Keratinocyte (primary cell): ENCODE data around the gene LIG4. TPM values are rescaled to one million over a fixed set of nuclear protein-coding genes. Genes with fewer than 3 reads are reported as not detected.

Experiments
- DNase-seq: peaks from one replicate; pipeline ENCODE4 v3.0.0-alpha.2; 2011; ENCODE audit warnings: low read depth, missing footprints, low spot score
- FAIRE-seq: peaks from 2 replicates; lab custom pipeline; 2011; peaks lifted over from hg19 to GRCh38; lab: Jason Lieb, UNC
- H2AFZ ChIP-seq: 2 replicates; pipeline ENCODE4 v1.6.0; 2012; ENCODE audit warnings: low read length, control low read depth, inconsistent platforms; ENCODE audit not compliant: control insufficient read depth
- H3K27ac ChIP-seq: 2 replicates; pipeline ENCODE4 v1.5.1; 2011; ENCODE audit warnings: low read length; ENCODE audit not compliant: control insufficient read depth, insufficient read depth
- H3K27me3 ChIP-seq: 3 replicates; pipeline ENCODE4 v1.6.0; 2011; ENCODE audit warnings: low read length; ENCODE audit not compliant: control insufficient read depth, insufficient read depth; ENCODE audit errors: extremely low read depth
- H3K36me3 ChIP-seq, 2 experiments: 2 replicates in 1 of 2; 3 replicates in 1 of 2; pipeline ENCODE4 v1.5.1; 2011; ENCODE audit warnings: low read length in 2 of 2, mild to moderate bottlenecking in 1 of 2; ENCODE audit not compliant: control insufficient read depth in 2 of 2, insufficient read depth in 2 of 2; ENCODE audit errors: extremely low read depth in 1 of 2
- H3K4me1 ChIP-seq: 3 replicates; pipeline ENCODE4 v1.5.1; 2011; ENCODE audit warnings: low read length; ENCODE audit not compliant: control insufficient read depth, insufficient read depth; ENCODE audit errors: extremely low read depth
- H3K4me2 ChIP-seq: 3 replicates; pipeline ENCODE4 v1.6.0; 2011; ENCODE audit warnings: low read depth, low read length; ENCODE audit not compliant: control insufficient read depth, insufficient read depth; ENCODE audit errors: extremely low read depth
- H3K4me3 ChIP-seq, 3 experiments: fragments of 200-600 bp in 1 of 3; sonication (generic) in 1 of 3; 2 replicates in 2 of 3; 3 replicates in 1 of 3; pipeline ENCODE4 v1.5.1; 2011 to 2016; ENCODE audit warnings: low read length in 3 of 3, mild to moderate bottlenecking in 3 of 3, control low read depth in 2 of 3, inconsistent platforms in 1 of 3, low read depth in 1 of 3, mixed read lengths in 1 of 3, mixed run types in 1 of 3, moderate library complexity in 1 of 3; ENCODE audit not compliant: control insufficient read depth in 2 of 3, insufficient read depth in 2 of 3; ENCODE audit errors: extremely low read depth in 1 of 3
- H3K79me2 ChIP-seq: 2 replicates; pipeline ENCODE4 v1.6.0; 2012; ENCODE audit warnings: low read length; ENCODE audit not compliant: control insufficient read depth, insufficient read depth
- H3K9ac ChIP-seq: 3 replicates; pipeline ENCODE4 v1.6.0; 2011; ENCODE audit warnings: low read length; ENCODE audit not compliant: control insufficient read depth, insufficient read depth; ENCODE audit errors: extremely low read depth
- H3K9me1 ChIP-seq: 3 replicates; pipeline ENCODE4 v1.6.0; 2011; ENCODE audit warnings: low read length; ENCODE audit not compliant: control insufficient read depth, insufficient read depth; ENCODE audit errors: extremely low read depth
- H3K9me3 ChIP-seq: 2 replicates; pipeline ENCODE4 v1.5.1; 2012; ENCODE audit warnings: low read depth, low read length; ENCODE audit not compliant: control insufficient read depth
- H4K20me1 ChIP-seq: 3 replicates; pipeline ENCODE4 v1.6.0; 2011; ENCODE audit warnings: low read length; ENCODE audit not compliant: control insufficient read depth, insufficient read depth; ENCODE audit errors: extremely low read depth
- CTCF ChIP-seq, 3 experiments: IDR thresholded peaks in 1 of 3; conservative IDR thresholded peaks in 1 of 3; optimal IDR thresholded peaks in 1 of 3; 2 replicates in 2 of 3; 3 replicates in 1 of 3; pipeline versions ENCODE3 to v1.5.1; 2011; ENCODE audit warnings: low read length in 3 of 3, mild to moderate bottlenecking in 3 of 3, moderate library complexity in 2 of 3, control low read depth in 1 of 3, inconsistent platforms in 1 of 3; ENCODE audit not compliant: insufficient read depth in 2 of 3; ENCODE audit errors: extremely low read depth in 1 of 3
- EZH2 ChIP-seq: IDR thresholded peaks from one replicate; pipeline ENCODE4 v1.6.1; 2012; ENCODE audit warnings: inconsistent platforms, mild to moderate bottlenecking, low read length, moderate library complexity
- dilution Hi-C: fragments of 300-500 bp; cut with MboI; formaldehyde crosslinking; loops from one replicate; pipeline ENCODE4 v1.7.0; 2020; ENCODE audit warnings: low sequenced_read_pairs; ENCODE audit not compliant: extremely low pct_ligation_motif_present
- polyA plus RNA-seq, 5 experiments: library from polyadenylated mRNA; depleted of rRNA in 3 of 5; stranded (reverse) in 3 of 5; stranded (forward) in 1 of 5; unstranded in 1 of 5; fragments of >200 nt; gene quantifications; 1 replicate in 1 of 5; 2 replicates in 3 of 5; 3 replicates in 1 of 5; pipeline versions ENCODE4 v1.2.1 to v1.2.3, GENCODE V29; 2011 to 2012; ENCODE audit warnings: missing spikeins in 2 of 5, low read depth in 1 of 5, low replicate concordance in 1 of 5

The LIG4 gene
- polyA plus RNA-seq, 1 donor (not counting 4 experiments of a cell fraction or from before 2014, with no cell fraction given) = 16.8 TPM

- Histone ChIP-seq H3K9me3 (no peaks in the 10 kb centered on the region), H3K4me2 (no peak overlapping the region), H3K27ac (no peak overlapping the region), H3K4me1 (no peaks in the 10 kb centered on the region), H3K9me1 (no peaks in the 10 kb centered on the region), H3K9ac (no peak overlapping the region), H3K79me2 (no peaks in the 10 kb centered on the region), H2AFZ (no peak overlapping the region), H3K36me3 (no peaks in the 10 kb centered on the region), H3K27me3 (no peaks in the 10 kb centered on the region), H3K4me3 (no peak overlapping the region), H4K20me1 (no peaks in the 10 kb centered on the region)
- dilution Hi-C loops = no loop called here
- no peak for FAIRE-seq
- no peak for TF ChIP-seq EZH2
- no peak for TF ChIP-seq CTCF (optimal IDR thresholded peaks at IDR 0.05 in 1 of 3, IDR thresholded peaks at IDR 0.05 in 1 of 3, conservative IDR thresholded peaks at IDR 0.05 in 1 of 3; ENCODE audit: extremely low read depth in 1 of 3, insufficient read depth in 2 of 3, low read length in 3 of 3)
- no peak for DNase-seq
These were observed 41.9 kb upstream of the LIG4 start for GRCh38 chr13:108257248-108257647.

- no peak for DNase-seq
- Histone ChIP-seq H3K27ac (no peak overlapping the region), H4K20me1 (no peaks in the 10 kb centered on the region), H3K9me1 (no peaks in the 10 kb centered on the region), H3K79me2 (no peaks in the 10 kb centered on the region), H3K4me2 (no peak overlapping the region), H3K36me3 (no peaks in the 10 kb centered on the region), H3K9ac (no peak overlapping the region), H3K9me3 (no peaks in the 10 kb centered on the region), H3K4me3 (no peak overlapping the region), H3K4me1 (no peaks in the 10 kb centered on the region), H2AFZ (no peak overlapping the region), H3K27me3 (no peaks in the 10 kb centered on the region)
- dilution Hi-C loops = no loop called here
- TF ChIP-seq EZH2 (no peak), CTCF (optimal IDR thresholded peaks at IDR 0.05 in 1 of 3, IDR thresholded peaks at IDR 0.05 in 1 of 3, conservative IDR thresholded peaks at IDR 0.05 in 1 of 3; ENCODE audit: extremely low read depth in 1 of 3, insufficient read depth in 2 of 3, low read length in 3 of 3) (no peak)
- FAIRE-seq = no peak
These were observed 33.8 kb upstream of the LIG4 start for GRCh38 chr13:108249150-108249549.
